ENCODE results near the gene HBG1.

DNA sequence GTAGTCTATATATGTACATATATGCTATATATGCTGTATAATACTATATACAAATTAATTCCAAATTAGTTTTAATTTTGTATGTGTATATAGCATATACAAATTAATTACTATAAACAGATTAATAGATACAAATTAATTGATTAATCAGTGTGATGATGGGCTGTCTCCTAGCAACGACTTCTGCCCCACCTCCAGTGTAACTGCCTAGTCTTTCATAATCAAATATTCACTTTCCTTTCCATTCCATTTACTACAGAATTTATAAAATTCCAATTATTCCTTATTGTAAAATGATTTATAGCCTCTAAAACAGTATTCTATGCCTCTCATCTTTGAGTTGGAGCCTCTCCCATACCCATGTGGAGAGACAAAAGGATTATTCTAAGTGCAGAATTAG is 16.4 kb downstream of the HBG1 start:
- TF ChIP-seq CTCF (IDR thresholded peaks at IDR 0.05) (no peak), POLR2A (IDR thresholded peaks at IDR 0.05) (no peak)

Data from heart left ventricle (tissue), 13 donors.